CD4-positive, alpha-beta T cell treated with Interferon alpha-2 for 1 hour (primary cell): Measurements from ENCODE around the gene USP24.

Source experiments
- DNase-seq, 2 donors: peaks; one replicate each; pipeline ENCODE4 v3.0.0-alpha.2; 2020 to 2022

Gene USP24, protein sequence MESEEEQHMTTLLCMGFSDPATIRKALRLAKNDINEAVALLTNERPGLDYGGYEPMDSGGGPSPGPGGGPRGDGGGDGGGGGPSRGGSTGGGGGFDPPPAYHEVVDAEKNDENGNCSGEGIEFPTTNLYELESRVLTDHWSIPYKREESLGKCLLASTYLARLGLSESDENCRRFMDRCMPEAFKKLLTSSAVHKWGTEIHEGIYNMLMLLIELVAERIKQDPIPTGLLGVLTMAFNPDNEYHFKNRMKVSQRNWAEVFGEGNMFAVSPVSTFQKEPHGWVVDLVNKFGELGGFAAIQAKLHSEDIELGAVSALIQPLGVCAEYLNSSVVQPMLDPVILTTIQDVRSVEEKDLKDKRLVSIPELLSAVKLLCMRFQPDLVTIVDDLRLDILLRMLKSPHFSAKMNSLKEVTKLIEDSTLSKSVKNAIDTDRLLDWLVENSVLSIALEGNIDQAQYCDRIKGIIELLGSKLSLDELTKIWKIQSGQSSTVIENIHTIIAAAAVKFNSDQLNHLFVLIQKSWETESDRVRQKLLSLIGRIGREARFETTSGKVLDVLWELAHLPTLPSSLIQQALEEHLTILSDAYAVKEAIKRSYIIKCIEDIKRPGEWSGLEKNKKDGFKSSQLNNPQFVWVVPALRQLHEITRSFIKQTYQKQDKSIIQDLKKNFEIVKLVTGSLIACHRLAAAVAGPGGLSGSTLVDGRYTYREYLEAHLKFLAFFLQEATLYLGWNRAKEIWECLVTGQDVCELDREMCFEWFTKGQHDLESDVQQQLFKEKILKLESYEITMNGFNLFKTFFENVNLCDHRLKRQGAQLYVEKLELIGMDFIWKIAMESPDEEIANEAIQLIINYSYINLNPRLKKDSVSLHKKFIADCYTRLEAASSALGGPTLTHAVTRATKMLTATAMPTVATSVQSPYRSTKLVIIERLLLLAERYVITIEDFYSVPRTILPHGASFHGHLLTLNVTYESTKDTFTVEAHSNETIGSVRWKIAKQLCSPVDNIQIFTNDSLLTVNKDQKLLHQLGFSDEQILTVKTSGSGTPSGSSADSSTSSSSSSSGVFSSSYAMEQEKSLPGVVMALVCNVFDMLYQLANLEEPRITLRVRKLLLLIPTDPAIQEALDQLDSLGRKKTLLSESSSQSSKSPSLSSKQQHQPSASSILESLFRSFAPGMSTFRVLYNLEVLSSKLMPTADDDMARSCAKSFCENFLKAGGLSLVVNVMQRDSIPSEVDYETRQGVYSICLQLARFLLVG (N-terminal part only)

GRCh38 chr1:55215194-55216021 is at the start of gene USP24:
Gene USP24 (minus strand): TSS chr1:55215364. CDS start chr1:55215113, 251 bp downstream.
- peak; percentile 79 to 89 for DNase-seq

DNA sequence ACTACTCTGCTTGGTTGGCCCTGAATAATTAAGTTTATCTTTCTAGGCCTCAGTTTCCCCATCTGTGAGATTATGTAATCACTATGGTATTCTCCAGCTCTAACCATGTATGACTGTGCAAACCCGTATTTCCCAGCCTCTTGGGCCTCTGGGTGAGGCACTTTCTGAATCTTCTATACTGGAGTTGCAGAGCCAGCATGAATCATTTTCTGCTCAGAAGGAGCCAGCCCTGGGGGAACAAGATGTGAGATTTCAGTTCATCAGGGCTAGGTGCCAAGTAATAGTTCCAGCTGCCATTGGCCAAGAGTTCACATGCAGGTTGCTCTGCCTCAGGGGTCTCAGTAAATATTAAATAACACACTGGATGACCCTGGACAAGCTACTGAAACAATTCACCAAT is 47.7 kb upstream of the USP24 start:
- no peak for DNase-seq

GRCh38 chr1:55259911-55260609 is 44.9 kb upstream of the USP24 start:
- peak in 1 of 2 donors; percentile 54 for DNase-seq

DNA sequence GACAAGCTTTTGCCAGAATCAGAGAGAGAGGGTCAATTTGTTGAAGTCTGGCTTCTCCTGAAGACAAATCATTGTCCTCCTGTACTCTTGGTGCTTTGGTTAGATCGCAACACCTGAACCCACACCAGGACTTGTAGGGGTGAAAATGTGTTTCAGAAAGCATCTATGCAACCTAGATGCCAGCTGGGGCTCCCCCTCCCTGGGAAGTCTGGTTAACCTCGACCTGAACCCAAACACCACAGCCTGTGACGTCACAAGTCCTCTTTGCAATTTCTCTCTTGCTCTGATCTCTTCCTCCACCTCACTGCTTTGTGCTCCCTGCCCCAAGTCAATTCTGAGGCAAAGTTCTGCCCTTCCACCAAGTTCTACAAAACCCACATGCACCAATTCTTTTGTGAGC is 42.8 kb upstream of the USP24 start:
- peak; percentile 70 to 72 for DNase-seq

GRCh38 chr1:55255901-55256300 is 40.7 kb upstream of the USP24 start:
- DNase-seq = no peak

DNA sequence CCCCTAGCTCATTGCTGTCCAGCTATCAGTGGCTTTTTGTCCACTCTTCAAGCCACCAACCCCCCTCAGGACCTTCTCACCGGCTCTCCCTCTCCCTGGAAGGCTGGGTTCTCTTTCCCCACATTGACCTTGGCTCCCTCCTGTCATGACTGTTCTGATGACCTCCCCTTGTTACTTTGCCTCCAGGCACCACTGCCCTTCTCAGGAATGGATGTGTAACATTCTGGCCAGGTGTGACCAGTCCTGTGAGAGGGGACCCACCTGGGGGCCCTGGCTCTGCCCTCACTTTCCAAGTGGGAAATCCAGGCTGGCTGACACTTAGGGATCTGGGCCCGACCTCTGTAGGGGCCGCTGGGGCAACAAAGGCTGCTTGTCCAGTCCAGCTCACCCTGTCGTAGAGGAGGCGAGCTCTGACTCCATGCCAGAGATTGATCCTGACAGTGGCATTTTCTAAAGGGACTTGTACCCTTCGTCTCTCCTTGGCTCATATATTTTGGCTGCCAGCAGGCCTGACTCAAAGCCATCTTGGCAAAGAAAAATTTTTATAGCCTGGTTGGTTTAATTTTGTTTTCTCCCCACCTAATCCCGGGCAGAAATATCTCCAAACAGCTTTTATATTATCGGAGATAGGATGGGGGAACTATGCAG is 37.9 kb upstream of the USP24 start:
- no peak for DNase-seq

DNA sequence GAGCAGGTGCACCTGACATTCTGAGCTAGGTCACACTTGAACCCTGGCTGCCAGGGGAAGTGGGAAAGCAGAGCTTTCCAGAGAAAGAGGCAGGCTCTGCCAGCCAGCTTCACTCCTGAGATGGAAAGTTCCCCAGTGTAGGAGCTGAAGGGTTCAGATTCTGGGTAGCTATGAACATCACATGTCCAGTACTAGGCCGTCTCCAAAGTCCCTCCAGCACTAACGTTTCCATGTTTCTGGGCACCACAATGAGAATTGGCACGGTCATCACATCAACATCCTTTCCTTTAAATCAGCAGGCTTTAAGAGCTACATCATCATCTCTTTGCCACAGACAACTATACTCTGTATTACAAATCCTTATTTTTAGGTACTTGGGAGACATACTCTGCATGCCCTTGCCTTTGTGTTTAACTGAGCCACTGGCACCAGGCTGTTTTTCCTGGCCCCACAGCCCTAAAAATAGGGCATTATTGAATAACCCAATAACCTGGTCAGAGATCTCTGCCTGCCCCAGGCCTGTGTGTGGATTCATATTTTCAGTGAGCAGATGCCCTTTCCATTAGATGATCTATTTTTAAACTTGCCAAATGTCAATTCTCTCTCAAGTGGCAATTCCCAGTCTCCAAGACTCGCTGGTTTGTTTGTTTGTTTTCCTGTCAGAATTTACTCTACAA is 35.4 kb upstream of the USP24 start:
- DNase-seq = no peak

DNA sequence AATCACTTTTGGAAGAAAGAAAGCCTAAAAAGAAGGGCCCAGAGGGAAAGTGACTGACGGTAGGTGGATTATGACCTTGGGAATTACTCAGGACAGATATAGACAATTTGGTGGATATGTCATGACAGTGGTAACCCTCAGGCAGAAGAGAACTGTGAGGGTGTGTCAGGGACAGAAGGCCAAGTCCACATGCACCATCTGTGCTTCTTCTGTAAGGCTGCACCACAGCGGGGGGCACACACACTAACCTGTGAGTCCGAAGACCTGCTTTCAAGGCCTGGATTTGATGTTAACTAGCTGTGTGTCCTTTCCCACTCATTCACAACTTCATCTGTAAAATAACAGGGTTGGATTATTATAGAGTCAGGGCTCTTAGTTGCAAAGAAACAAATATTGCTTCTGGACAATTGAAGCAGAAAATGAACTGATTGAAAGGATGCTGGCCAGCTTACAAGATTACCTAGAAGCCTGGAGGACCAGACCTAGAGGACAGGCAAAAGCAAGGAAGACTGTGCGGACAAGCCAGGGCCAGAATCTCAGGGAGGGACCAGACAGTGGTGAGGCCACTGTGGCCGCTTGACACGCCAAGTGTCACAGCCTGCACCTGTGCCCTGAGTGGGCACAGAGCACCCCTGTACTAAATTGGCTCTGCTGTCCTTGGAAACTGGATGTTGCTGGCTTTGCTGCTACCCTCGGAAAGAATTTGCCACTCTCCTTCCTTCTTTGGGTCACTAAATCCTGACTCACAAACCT is 34.7 kb upstream of the USP24 start:
- DNase-seq = no peak

- no peak for DNase-seq
Measured at GRCh38 chr1:55246896-55247295, 31.7 kb upstream of the USP24 start.

GRCh38 chr1:55246331-55246730 is 31.2 kb upstream of the USP24 start:
- DNase-seq = no peak

- no peak for DNase-seq
Measured at GRCh38 chr1:55245781-55246180, 30.6 kb upstream of the USP24 start.

DNA sequence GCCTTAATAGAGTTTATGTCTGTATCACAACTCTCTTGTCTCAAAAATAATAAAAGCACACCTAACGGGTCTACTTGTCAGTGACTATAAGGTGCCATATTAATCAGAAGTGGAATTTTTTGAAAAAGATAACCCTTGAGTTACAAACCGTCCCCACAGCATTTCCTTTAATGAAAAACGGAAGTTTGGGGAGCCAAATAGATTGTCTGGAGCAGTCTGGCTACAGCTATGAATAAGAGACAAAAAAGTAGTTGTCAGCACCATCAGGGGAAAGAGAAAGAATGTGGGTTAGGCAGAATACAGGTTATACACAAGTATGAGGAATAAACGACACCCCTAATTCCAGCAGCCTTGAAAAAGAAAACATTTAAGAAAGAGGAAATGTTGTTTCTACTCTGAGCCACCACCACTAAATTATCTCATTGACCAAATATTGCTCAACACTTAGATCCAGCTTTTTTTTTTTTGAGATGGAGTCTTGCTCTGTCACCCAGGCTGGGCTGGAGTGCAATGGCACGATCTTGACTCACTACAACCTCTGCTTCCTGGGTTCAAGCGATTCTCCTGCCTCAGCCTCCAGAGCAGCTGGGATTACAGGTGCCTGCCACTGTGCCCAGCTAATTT is 29.4 kb upstream of the USP24 start:
- no peak for DNase-seq

DNA sequence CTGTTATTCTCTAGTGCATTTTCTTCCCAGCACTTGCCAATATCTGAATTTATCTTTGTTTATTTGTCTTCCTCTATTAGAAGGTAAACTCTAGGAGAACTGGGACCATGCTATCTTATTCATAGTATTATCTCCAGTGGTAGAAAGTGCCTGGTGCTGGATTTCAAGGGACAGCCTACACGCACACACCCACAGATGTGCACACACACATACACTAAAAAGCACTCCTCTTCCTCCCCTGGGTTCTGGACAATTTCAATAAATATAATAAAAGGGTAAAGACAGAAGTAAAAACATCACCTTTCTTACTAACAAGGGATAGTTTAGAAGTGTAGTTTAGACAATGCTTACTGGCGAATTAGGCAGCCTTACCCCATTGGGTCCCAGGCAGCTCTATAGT is 28.5 kb upstream of the USP24 start:
- DNase-seq = no peak

- DNase-seq = no peak
Measured at GRCh38 chr1:55239548-55239947, 24.4 kb upstream of the USP24 start.

DNA sequence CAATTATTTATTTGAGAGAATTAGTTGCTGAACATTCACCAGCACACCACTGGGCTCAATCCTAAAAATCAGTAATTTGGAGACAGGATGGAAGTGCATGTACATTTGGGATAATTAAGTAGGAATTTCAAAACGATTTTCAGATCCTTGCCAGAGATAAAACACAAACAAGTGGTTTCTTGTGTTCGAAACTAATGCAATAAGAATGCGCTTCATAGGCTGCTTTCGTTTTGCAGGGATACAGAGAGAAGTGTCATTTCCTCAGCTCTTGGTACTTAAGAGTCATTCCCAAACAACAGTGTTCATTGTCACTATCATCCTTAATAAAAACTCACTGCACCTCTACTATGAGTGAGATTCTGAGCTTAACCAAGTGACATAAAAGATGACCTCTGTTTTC is 20.6 kb upstream of the USP24 start:
- DNase-seq = no peak

- DNase-seq = no peak
Measured at GRCh38 chr1:55234016-55234415, 18.9 kb upstream of the USP24 start.

GRCh38 chr1:55233145-55233777 is 18.1 kb upstream of the USP24 start:
- DNase-seq = no peak

- DNase-seq = no peak
Measured at GRCh38 chr1:55232448-55233144, 17.4 kb upstream of the USP24 start.
